OCI-M2 (cell line): ENCODE measurements around the gene KIAA0930.
"Not testable (repeated sequence)": the region's sequence is repeated elsewhere in the genome, so short reads cannot be mapped to it uniquely, and the experiment has no call there.

Experiments
- DNase-seq: peaks from one replicate; lab custom pipeline; 2025; ENCODE audit not compliant: unreplicated experiment; lab: John Stamatoyannopoulos, UW

Gene KIAA0930

DNA sequence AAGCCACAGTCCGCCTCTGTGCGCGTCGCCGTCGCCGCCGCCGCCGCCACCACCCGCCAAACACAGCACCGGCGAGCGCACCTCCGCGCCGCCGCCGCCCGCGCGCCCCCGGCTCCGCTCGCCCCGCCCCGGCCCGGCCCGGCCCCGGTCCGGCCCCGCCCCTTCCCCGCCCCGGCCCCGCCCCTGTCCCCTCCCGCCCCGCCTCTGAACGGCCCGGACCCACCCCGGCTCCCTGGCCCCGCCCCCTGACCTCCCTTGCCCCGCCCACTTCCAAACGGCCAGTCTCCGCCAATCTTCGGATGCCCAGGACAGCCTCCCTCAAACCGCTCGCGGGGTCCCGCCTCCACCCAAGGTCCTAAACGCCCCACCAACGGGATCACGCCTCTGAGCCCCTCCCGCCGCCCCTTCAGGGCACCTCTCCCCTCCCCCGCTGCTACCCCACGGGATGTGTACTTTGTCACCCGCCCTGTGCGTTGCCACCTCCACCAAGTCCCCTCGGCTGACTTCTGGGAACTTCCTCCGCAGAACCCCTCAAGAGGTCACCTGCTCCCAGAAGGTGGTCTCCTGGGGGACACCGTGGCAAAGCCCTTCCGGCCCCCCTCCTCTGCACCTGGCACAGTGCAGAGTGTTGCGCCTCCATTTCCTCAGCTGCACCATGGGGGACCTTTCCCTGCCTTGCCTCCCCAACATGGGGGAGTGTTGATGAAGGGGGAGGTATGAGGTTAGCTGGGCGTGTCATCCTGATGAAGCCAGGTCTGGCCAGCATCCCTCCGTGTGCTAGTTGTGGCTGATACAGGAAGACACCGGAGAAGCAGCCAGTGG, at the start of gene KIAA0930:
TSS of gene KIAA0930 (minus strand) at position 85 of the 822 bp plus-strand sequence. CDS start 191 bp downstream, outside the sequence.
- DNase-seq: no peak

DNA sequence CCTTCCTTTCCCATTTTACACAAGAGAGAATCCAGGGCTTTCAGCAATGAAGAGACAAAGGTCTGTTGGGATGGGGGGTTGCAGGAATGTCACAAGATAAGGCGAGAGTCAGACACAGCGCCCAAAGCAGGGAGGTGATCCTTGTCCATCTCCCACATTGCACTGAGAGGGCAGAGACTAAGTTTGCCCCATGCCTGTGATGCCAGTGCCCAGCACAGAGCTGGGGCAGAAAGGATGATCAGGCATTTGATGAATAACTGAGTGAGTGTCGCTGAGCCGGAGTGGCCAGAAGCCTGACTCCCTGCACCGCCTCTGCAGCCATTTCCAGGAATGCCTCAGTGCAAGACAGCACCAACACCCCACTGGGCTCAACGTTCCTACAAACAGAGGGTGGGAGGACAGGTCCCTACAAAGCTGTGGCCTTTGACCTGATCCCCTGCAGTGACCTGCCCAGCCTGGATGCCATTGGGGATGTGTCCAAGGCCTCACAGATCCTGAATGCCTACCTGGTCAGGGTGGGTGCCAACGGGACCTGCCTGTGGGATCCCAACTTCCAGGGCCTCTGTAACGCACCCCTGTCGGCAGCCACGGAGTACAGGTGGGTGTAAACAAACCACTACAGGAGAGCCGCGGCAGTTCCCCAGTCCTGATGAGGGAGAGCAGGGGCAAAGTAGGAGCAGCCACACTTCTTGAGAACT, 46.3 kb upstream of the KIAA0930 start:
- no peak for DNase-seq

DNA sequence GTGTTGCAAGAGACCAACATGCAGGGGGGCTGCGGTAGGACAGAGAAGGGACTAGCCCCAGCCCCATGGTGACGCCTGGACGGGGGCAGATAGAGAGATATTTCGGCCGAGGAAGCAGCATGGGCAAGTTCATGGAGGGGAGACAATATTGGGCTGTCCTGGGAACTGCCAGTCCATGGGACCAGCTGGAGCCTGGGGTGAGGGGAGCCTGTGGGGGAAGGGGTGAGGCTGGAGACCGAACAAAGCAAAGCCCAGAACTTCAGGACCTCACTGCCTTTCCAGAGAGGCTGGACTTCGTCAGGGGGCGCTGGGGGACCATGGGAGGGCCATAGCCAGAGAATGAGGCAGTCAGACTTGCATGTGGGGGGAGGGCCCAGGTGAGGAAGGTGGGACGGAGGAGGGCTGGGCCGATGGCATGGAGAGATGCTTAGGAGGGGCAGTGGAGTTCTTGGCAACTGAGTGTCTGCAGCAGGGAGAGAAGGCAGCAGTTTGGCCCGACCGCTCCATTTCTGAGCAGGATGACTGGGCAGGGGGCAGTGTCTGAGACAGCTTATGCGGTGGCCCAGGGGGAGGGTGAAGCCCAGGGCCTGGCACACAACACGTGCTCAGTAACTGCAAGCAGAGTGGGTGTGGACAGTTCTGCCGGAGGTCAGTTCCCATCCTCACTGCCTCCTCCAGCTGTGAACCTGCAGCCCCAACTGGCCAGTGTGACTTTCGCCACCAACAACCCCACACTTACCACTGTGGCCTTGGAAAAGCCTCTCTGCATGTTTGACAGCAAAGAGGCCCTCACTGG, 44.8 kb upstream of the KIAA0930 start:
- DNase-seq: no peak

DNA sequence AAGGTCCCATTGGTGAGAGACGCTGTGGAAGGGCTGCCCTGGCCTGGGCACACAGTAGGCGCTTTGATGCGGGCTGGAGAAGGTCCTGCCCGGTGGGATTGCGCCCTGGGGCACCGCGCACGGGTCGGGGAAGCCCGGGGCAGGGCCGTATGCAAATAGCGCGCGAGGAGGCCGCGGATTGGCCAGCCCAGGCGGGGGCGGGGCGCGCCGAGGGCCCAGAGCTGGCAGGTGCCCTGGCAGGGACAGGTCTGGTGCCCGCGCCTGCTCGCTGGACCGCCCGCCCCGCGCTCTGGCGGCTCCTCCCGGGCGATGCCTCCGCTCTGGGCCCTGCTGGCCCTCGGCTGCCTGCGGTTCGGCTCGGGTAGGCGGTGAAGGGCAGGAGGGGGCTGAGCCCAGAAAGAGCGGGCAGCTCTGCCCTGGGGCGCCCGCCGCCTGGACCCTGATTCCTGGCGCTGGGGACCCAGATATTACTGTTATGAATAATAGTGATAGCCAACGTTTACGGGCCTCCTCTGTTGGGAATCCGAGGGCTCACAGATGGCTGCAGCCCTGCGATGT, 44.1 kb upstream of the KIAA0930 start, which contains the start of gene UPK3A:
TSS of gene UPK3A (plus strand) at position 245 of the 558 bp plus-strand sequence. CDS start at position 310, 65 bp downstream.
- no peak for DNase-seq

DNA sequence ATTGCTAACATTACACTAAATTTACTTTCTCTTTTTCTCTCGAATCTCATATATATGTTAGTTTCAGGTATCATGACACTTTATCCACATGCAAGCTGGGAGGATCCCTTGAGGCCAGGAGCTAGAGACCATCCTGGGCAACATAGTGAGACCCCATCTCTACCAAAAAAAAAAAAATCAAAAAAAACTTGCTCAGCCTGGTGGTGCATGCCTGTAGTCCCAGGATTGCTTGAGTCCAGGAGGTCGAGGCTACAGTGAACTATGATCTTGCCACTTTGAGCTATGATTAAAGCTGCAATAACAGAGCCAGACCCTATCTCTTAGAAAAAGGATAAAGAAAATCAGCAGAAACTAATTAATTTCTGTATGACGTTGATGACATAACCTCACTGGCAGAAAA, 40.3 kb upstream of the KIAA0930 start:
- DNase-seq: no peak

DNA sequence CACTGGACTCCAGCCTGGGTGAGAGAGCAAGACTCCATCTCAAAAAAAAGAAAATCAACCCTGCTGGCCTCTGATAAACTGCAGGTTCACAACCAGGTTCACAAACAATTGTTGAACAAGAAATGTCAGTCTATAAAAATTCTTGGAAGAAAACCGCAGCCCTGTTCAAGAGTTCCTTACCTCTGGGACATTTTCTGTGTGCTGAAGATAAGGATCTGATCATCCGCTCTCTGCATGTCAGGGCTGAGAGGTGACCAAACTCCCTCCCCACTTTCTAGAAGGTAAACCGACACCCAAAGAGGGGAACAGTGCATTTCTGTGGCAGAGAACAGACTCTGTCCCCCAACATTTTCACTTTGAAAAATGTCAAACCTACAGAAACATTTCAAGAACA, 39.9 kb upstream of the KIAA0930 start:
- DNase-seq: no peak

DNA sequence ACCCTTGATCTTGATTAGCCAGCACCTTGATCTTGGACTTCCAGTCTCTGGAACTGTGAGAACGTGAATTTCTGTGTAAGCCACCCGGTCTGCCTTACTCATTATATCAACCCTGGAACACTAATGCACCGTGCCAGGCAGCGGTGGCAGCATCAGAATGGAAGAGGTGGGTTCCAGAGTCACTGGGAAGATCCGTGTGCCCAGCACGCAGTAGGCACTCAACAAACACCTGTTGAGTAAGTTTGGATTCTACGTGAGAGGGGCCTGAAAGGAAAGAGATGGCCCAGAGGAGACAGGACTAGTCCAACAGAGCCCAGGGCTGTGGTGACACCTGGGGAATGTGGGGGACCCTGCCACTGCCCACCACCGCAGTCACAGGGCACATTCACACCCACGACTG, 37.4 kb upstream of the KIAA0930 start:
- no peak for DNase-seq

DNA sequence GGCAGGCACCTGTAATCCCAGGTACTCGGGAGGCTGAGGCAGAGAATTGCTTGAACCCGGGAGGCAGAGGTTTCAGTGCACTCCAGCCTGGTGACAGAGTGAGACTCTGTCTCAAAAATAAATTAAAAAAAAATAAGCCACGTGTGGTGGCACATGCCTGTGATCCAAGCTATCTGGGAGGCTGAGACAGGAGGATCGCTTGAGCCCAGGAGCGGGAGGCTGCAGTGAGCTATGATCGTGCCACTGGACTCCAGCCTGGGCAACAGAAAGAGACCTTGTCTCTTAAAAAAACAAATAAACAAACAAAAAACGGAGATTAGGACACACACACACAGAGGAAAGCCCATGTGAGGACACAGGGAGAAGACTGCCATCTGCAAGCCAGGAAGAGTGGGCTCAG, 37.0 kb upstream of the KIAA0930 start:
- DNase-seq: not testable (repeated sequence)

DNA sequence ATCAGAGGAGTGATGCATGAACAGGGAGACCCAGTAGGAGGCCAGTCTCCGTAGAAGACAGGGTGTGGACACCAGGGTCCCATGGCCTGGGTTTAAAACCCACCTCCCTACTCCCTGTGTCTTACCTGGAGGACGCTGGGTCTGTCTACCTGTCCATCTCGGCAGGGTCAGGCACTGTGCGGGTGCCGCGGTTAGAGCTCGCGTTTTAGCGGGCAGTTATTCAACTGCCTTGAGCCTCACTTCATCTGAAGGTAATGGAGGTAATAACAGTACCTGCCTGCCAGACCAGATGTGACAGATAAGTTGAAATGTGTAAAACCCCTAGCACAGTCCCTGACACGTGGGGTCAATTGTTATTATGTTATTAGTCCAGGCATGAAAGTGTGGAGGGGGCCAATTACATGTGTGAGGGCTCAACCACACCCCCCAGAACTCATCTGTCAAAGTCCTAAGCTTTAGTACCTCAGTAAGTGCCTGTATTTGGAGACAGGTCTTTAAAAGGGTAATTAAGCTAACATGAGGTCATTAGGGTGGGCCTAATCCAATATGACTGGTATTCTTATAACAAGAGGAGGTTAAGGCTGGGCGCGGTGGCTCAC, 35.9 kb upstream of the KIAA0930 start:
- DNase-seq: no peak

DNA sequence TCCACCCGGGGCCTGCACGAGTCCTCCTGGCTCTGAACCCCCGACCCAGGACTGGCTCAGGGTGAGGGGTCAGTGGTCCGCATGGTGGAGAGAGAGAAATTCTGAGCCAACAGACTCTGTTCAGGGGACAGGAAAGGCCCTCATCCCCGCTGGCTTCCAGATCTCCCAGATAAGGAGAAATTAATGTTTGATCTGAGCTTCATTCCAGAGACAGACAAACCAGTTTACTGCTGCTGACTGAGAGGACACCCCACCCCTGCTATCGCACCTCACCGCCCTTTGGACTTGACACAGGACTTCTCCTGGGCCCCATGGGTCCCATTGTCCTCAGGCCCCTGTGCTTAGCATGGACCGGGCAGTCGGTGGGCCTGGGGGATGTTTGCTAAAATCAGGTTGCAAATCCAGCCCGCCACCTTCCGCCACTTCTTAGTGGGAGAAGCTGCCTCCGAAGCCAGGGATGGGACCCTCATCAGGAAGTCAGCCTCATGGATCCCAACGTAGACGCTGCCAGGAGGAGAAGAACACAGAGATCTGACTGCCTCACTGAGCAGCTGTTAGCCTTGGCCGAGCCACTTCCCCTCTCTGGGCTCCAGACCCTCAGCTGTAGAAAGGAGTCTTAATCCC, 32.9 kb upstream of the KIAA0930 start:
- DNase-seq: no peak

DNA sequence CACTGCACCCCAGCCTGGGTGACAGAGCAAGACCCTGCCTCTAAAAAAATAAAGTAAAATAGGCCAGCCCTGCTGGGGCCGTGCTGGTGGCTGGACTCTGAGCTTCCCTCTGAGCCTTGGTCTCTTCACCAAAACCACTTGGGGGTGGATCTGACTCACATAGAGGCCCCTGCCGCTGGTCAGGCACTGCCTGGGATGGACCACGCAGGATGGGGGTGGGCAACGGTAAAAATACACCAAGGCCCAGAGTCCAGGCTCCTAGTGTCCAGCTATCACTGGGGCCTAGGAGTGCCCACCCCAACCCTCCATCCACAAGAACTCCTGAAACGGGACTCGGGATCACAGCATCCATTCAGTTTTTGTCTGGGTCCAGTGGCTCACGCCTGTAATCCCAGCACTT, 31.8 kb upstream of the KIAA0930 start:
- DNase-seq: no peak

DNA sequence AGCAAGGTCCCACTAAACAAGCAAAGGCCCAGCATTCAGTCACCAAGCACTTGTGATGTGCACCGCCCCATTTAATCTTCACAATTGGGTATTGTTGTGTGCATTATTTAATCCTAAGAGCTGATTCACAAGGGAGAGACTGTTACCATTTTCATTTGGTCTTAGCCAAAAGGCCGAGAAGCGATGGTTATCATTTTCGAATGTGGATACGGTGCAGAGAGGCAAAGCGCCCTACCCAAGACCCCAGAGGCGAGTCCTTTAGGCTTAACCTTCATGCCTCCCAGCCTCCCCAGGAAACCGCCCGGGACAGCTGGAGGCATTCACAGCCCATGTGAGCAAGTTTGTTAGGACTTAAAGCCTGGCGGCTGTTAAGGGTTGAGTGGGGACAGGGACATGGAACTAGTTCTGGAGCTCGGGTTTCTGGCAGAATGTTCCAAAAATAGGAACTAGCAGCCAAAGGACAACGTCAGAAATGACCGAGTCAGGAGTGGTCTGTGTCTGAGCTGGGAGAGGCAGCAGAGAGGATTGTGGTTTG, 31.0 kb upstream of the KIAA0930 start:
- no peak for DNase-seq

DNA sequence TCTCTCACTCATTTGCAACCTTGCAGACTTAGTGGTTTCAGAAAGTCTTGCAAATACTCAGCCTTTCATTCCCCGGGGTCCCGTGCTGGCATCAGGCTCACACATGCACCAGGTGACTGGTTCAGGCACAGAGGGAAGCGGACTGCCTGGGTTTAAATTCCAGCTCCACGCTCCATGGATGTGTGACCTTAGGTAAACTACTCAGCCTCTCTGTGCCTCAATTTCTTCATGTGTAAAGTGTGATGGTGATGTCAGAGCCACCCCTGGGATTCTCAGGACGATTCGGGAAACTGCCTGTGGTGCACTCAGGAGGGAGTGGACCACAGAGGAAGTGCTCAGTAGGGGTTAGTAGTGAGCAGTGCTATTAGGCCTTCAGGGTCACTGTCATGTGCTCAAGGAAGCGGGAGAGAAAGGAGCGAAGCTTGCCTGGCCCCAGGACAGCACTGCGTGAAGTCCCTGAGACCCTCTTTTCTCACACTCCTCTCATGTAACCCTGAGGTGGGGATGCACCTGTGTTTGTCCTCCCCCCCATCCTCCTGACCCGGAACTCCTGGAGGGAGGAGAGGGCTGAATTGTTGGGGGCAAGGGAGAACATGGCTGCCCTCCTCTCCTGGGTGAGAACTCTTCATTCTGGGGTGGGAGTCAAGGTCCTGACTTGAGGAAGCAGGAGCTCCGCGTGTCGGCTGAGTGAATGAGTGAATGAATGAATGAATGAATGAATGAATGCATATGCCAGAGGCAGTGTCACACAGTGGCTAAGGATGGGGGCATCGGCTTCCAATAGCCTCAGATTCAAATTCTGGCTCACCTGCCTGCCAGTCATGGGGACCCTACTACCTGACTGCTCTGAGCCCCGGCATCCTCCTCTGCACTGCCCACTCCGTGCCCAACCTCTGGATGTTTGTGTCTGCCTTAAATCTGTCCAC, 29.7 kb upstream of the KIAA0930 start:
- no peak for DNase-seq

DNA sequence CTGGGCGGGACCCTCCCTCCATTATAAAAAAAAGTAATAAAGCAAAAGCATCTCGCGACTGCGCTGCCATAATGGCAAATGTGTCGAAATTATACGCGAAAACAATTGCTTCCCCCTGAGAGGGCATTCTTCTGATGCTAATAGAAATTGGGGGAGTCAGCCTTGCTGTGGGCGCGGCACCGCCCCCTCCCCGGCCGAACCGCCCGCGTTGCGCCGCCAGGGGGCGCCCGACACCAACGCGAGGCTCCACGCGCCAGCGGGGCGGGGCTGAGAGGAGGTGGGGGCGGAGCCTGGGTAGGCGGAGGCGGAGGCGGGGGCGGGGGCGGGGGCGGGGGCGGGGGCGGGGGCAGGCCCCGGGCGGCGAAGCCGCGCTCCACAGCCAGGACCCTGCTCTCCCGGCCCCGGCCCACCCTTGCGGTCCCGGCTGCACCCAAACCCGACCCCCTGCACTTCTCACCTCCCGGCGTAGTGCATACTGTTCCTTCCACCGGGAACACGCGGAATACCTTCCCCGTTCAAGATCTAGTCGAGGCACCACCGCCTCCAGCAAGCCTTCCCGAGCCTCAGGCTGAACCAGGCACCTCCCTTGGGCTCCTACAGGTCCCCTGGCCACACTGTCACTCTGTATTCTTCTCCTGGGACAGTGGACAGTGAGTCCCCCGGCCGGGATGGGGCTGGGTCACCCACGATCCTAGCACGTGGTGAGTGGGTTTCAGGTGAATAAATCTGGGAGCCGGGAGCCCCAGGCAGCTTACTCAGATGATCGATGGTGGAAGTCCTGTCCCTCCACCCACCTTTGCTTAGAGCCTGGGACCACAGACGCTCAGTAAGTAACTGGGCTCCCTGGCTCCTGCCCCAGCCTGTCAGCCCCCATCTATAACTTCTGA, 28.5 kb upstream of the KIAA0930 start:
- no peak for DNase-seq

DNA sequence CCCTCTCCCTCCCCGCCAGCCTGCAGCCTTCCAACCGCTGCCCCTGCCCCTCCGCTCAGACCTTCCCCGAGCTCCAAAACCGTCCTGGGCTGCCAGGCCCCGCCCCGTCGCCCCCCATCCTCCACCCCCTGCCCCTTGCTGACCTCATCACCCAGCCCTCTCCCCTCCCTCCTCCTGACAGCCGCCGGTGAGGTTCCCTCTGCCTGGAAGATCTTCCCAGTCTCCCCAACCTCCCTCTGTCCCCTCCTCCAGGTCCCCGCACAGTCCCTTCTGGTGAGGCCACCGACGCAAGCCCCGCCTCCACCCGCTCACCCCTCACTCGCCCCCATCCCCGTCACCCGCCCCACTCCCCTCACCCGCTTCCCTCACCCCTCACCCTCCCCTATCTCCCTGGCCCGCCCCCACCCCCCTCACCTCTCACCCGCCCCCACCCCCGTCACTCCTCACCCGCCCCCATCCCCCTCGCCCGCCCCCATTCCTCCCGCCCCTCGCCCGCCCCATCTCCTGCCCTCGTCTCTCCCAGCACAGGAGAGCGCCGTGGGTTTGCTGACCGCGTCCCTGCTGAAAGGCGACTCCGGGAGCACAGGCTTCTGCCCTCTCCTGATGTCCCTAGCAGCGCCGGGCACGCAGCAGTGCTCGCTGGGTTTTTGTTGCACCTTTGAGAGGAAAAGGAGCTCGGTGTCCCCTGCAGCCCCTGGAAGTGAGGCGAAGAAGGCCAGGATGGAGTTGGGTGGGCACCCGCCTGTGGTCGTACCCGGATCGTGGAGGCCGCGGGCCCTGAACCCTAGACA, 27.7 kb upstream of the KIAA0930 start:
- no peak for DNase-seq

DNA sequence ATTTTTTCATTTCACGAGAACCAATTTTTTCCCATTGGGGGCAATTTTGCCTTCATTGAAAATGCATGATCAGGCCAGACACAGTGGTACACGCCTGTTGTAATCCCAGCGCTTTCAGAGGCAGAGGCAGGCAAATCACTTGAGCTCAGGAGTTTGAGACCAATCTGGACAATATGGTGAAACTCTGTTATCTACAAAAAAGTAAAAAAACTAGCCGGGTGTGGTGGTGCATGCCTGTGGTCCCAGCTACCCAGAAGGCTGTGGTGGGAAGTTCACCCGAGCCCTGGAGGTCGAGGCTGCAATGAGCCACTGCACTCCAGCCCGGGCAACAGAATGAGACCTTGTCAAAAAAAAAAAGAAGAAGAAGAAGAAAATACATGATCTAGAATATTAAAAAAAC, 24.8 kb upstream of the KIAA0930 start:
- no peak for DNase-seq
